Stomach (tissue), 4 donors: ENCODE data around the gene TRAPPC6A.

Experiments
- POLR2A ChIP-seq, 4 donors: fragments of 450-650 bp; IDR thresholded peaks; one replicate each; pipeline ENCODE4 v1.6.1; 2016; ENCODE audit warnings: antibody characterized with exemption in 4 of 4, control low read depth in 2 of 4, mild to moderate bottlenecking in 1 of 4, moderate library complexity in 1 of 4
- POLR2AphosphoS5 ChIP-seq, 3 donors: sonication (generic); formaldehyde crosslinking; IDR thresholded peaks; one replicate each; pipeline ENCODE4 v1.6.1; 2016; ENCODE audit warnings: antibody characterized with exemption in 3 of 3
- TF ChIP-seq, protein P1 (sequence below), 7 experiments: fragments of 450-650 bp in 4 of 7; fragments of 200-600 bp in 3 of 7; sonication (generic) in 3 of 7; IDR thresholded peaks; one replicate each; pipeline ENCODE4 v1.5.1; 2016 to 2019; ENCODE audit warnings: antibody characterized with exemption in 7 of 7, control low read depth in 2 of 7, mild to moderate bottlenecking in 1 of 7

DNA sequence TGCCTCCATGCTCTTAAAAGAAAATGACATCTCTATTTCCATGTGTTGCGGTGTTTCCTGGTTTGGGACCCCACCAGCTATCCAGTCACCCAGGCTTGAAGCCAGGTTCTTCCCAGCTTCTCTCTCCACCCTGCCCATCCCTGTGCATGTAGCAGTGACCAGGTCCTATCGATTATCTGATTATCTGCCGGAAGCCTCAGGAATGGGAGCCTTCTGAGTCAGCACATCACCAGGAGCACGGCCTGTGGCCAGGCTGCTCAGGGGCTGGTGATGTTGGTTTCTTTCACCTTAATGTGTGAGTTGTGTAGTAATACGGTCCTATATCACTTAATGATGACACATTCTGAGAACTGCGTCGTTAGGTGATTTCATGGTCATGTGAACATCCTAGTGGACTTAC, 51.4 kb downstream of the TRAPPC6A start:
- TF ChIP-seq, protein P1, sequence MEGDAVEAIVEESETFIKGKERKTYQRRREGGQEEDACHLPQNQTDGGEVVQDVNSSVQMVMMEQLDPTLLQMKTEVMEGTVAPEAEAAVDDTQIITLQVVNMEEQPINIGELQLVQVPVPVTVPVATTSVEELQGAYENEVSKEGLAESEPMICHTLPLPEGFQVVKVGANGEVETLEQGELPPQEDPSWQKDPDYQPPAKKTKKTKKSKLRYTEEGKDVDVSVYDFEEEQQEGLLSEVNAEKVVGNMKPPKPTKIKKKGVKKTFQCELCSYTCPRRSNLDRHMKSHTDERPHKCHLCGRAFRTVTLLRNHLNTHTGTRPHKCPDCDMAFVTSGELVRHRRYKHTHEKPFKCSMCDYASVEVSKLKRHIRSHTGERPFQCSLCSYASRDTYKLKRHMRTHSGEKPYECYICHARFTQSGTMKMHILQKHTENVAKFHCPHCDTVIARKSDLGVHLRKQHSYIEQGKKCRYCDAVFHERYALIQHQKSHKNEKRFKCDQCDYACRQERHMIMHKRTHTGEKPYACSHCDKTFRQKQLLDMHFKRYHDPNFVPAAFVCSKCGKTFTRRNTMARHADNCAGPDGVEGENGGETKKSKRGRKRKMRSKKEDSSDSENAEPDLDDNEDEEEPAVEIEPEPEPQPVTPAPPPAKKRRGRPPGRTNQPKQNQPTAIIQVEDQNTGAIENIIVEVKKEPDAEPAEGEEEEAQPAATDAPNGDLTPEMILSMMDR (IDR thresholded peaks at IDR 0.05), result no peak
- no peak for TF ChIP-seq POLR2A (IDR thresholded peaks at IDR 0.05)
- TF ChIP-seq POLR2AphosphoS5 (IDR thresholded peaks at IDR 0.05), result no peak
